Esophagus muscularis mucosa (tissue), 4 donors: ENCODE measurements around the gene DNAH9. TPM values are rescaled to one million over a fixed set of nuclear protein-coding genes. Genes with fewer than 3 reads are reported as not detected.

Experiments
- DNase-seq: peaks from one replicate; pipeline ENCODE4 v3.0.0-alpha.2; 2017; ENCODE audit errors: extremely low spot score
- H3K27ac ChIP-seq, 4 donors: fragments of 200-600 bp; sonication (generic); replicated peaks in 1 of 4; 1 replicate in 3 of 4; 2 replicates in 1 of 4; pipeline ENCODE4 v1.5.1; 2016 to 2019; ENCODE audit warnings: mild to moderate bottlenecking in 1 of 4
- H3K27me3 ChIP-seq, 4 donors: fragments of 200-600 bp; sonication (generic); one replicate each; pipeline versions ENCODE4 v1.5.1 to v1.6.0; 2016 to 2019
- H3K36me3 ChIP-seq, 4 donors: fragments of 200-600 bp; sonication (generic); one replicate each; pipeline ENCODE4 v1.5.1; 2016 to 2019
- H3K4me1 ChIP-seq, 4 donors: fragments of 200-600 bp; sonication (generic); one replicate each; pipeline ENCODE4 v1.5.1; 2016 to 2019
- H3K4me3 ChIP-seq, 4 donors: fragments of 200-600 bp; sonication (generic); 1 replicate in 2 of 4; 2 replicates in 2 of 4; pipeline ENCODE4 v1.5.1; 2016 to 2019; ENCODE audit warnings: mild to moderate bottlenecking in 4 of 4, moderate library complexity in 1 of 4
- H3K9me3 ChIP-seq, 4 donors: fragments of 200-600 bp; sonication (generic); 1 replicate in 3 of 4; 2 replicates in 1 of 4; pipeline ENCODE4 v1.5.1; 2016 to 2019
- EP300 ChIP-seq: sonication (generic); formaldehyde crosslinking; IDR thresholded peaks from one replicate; pipeline ENCODE4 v1.6.1; 2017; ENCODE audit warnings: antibody characterized with exemption
- POLR2A ChIP-seq: fragments of 450-650 bp; IDR thresholded peaks from one replicate; pipeline ENCODE4 v1.6.1; 2017; ENCODE audit warnings: antibody characterized with exemption, moderate library complexity, mild to moderate bottlenecking, low read depth
- POLR2AphosphoS5 ChIP-seq, 2 donors: sonication (generic); formaldehyde crosslinking; IDR thresholded peaks; one replicate each; pipeline ENCODE4 v1.6.1; 2017; ENCODE audit warnings: antibody characterized with exemption in 2 of 2
- WGBS: methylation state at CpG from one replicate; pipeline ENCODE4 v1.1.5; 2018; 5-methylcytosine and 5-hydroxymethylcytosine counted together
- intact Hi-C: fragments of 100-400 bp; cut with DNase I; formaldehyde crosslinking; loops from one replicate; pipeline ENCODE4 v1.15.1; 2023
- total RNA-seq, 4 donors: library from RNA; depleted of rRNA; stranded (reverse); fragments of >200 nt; gene quantifications; one replicate each; pipeline versions ENCODE4 v1.1.0 to v1.2.1, GENCODE V29; 2016
- TF ChIP-seq, protein P1 (sequence below), 3 experiments: fragments of 200-600 bp in 2 of 3; fragments of 450-650 bp in 1 of 3; sonication (generic) in 2 of 3; IDR thresholded peaks; one replicate each; pipeline ENCODE4 v1.5.1; 2017 to 2019; ENCODE audit warnings: antibody characterized with exemption in 3 of 3, mild to moderate bottlenecking in 2 of 3, moderate library complexity in 1 of 3

Gene DNAH9
- total RNA-seq, 4 donors from 2014 or later, result under 0.01 to 0.92 TPM; not detected in 2

DNA sequence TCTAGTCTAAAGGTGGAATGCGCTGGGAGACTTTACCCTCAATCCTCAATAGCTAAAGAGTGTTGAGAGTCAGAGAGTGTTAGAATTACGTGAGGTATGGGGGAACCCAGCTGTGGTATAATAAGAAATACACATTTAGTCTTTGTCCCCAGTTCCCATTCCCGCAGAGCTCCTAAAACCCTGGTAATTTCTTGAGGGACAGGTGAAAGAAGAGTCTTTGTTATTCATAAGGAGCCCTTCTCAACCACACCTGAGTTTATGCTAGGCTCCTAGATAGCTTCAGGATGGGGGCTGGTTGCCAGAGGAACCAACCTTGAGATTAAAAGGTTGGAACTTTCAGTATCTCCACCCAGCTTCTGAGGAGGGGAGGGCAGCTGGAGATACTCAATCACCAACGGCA, 393.2 kb downstream of the DNAH9 start:
- no peak overlapping the region for H3K27ac ChIP-seq
- no peaks in the 10 kb centered on the region for H3K27me3 ChIP-seq
- WGBS, result 67% methylated on average over 4 of the region's 4 CpGs
- intact Hi-C loops, result no loop called here
- no peak for DNase-seq
- no peak overlapping the region for H3K4me3 ChIP-seq
- no peaks in the 10 kb centered on the region for H3K9me3 ChIP-seq
- peaks cover 6 to 15% (median 11%) of the 10 kb centered on the region in 4 donors for H3K4me1 ChIP-seq
- peaks cover 15 to 44% (median 40%) of the 10 kb centered on the region in 4 donors for H3K36me3 ChIP-seq
- TF ChIP-seq, protein P1, sequence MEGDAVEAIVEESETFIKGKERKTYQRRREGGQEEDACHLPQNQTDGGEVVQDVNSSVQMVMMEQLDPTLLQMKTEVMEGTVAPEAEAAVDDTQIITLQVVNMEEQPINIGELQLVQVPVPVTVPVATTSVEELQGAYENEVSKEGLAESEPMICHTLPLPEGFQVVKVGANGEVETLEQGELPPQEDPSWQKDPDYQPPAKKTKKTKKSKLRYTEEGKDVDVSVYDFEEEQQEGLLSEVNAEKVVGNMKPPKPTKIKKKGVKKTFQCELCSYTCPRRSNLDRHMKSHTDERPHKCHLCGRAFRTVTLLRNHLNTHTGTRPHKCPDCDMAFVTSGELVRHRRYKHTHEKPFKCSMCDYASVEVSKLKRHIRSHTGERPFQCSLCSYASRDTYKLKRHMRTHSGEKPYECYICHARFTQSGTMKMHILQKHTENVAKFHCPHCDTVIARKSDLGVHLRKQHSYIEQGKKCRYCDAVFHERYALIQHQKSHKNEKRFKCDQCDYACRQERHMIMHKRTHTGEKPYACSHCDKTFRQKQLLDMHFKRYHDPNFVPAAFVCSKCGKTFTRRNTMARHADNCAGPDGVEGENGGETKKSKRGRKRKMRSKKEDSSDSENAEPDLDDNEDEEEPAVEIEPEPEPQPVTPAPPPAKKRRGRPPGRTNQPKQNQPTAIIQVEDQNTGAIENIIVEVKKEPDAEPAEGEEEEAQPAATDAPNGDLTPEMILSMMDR (IDR thresholded peaks at IDR 0.05), result no peak
- TF ChIP-seq POLR2A (no peak), EP300 (no peak), POLR2AphosphoS5 (IDR thresholded peaks at IDR 0.05) (no peak)

DNA sequence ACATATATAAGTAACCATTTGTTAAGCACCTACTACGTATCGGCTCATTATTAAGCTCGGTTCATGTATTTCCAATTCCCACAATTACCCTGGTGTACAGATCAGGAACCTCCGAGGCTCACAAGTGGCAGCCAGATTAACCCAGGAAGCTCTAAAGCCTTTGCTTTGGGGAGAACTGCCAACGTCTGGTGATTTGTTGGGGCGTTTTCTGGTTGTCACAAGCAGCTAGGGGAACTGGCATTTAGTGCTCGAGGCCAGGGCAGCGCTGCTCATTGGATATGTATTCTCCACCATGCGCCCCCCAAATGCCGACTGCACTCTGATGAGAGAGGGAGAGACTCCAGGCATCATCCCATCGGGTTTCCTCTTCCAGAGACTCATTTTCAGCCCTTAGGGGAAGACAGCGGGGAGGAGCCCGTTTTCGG, 398.5 kb downstream of the DNAH9 start:
- Histone ChIP-seq H3K9me3 (no peaks in the 10 kb centered on the region), H3K4me3 (peak overlapping the region; percentile 88 to 98 (median 94)), H3K27ac (peak overlapping the region; percentile 90 to 96 (median 94)), H3K27me3 (no peaks in the 10 kb centered on the region), H3K4me1 (peaks cover 5 to 15% (median 12%) of the 10 kb centered on the region in 4 donors), H3K36me3 (peaks cover 0 to 10% (median 9%) of the 10 kb centered on the region in 4 donors)
- DNase-seq, result peak; percentile 92
- TF ChIP-seq, protein P1 (IDR thresholded peaks at IDR 0.05), result peak in 1 of 3 experiments; percentile 40
- TF ChIP-seq POLR2AphosphoS5 (IDR thresholded peaks at IDR 0.05), result no peak
- intact Hi-C loops, result no loop called here
- WGBS, result under 1% methylated on average over 14 of the region's 14 CpGs

DNA sequence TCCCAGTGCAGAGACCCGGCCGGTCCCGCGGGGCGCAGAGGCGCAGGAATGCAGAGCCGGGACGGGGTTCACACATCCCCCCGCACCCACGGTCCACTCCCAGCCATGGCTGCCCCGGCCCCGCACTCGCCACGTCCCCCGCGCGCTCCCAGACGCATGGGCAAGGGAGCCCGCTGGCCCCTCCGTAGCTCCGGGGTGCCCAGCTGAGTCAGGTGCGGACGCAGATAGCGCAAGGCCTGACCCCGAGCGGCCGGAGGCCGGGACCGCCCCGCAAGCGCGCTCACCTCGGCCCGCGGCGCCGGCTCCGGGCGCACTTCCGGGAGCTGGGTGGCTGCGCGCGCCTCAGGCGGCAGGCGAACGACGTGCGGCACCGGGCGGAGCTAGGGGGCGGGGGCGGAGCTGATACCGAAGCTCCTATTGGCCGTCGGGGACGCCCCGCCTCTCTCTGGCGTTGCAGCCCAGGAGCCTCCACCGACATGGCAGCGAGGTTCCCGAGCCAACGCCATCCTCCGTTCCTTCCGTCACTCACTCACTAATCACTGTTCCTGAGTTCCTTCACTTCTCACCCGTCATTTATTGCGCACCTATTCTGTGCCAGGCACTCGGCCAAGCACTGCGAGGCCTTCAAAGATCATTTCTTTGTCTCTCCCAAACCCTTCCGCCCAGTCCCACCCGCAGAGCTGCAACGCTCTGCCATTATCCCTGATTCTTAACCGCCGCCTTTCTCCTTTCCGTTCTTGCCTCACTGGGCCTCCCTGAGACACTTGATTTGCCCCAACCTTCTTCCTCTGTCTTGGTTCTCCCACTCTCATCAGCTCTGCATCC, 399.1 kb downstream of the DNAH9 start, which contains the start of gene ZNF18:
TSS of gene ZNF18 (minus strand) at position 329 of the 825 bp plus-strand sequence. CDS start 4,646 bp downstream, outside the sequence.
- H3K27me3 ChIP-seq, result no peaks in the 10 kb centered on the region
- H3K4me3 ChIP-seq, result peak within 1 kb of the TSS; percentile 88 to 98 (median 94)
- H3K36me3 ChIP-seq, result peaks cover 0 to 4% (median 3%) of the 10 kb centered on the region in 4 donors
- peaks cover 5 to 15% (median 12%) of the 10 kb centered on the region in 4 donors for H3K4me1 ChIP-seq
- WGBS, result under 1% methylated on average over 50 of the region's 74 CpGs
- H3K27ac ChIP-seq, result peak within 1 kb of the TSS; percentile 90 to 96 (median 94)
- intact Hi-C loops, result no loop called here
- TF ChIP-seq POLR2A, result peak; percentile 93
- TF ChIP-seq EP300, result peak; percentile 26
- peak in 1 of 2 donors; percentile 98 for TF ChIP-seq POLR2AphosphoS5 (IDR thresholded peaks at IDR 0.05)
- TF ChIP-seq, protein P1 (IDR thresholded peaks at IDR 0.05), result peak in 1 of 3 experiments; percentile 8
- peak; percentile 99 for DNase-seq
- H3K9me3 ChIP-seq, result no peaks in the 10 kb centered on the region

DNA sequence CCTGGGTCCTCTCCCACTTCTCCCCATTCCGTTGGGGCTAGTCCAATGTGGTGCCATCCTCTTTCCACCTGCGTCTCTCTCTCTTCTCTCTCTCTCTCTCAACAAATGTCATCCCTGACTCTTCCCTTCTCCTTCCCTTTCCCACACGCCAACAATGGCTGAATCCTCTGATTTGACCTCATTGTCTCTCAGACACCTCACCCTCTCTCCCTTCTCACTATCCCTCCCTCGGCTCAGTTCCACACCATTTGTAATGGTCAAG, 399.6 kb downstream of the DNAH9 start:
- Histone ChIP-seq H3K9me3 (no peaks in the 10 kb centered on the region), H3K4me1 (peaks cover 5 to 15% (median 12%) of the 10 kb centered on the region in 4 donors), H3K36me3 (no peaks in the 10 kb centered on the region), H3K27ac (peak overlapping the region; percentile 90 to 96 (median 94)), H3K27me3 (no peaks in the 10 kb centered on the region), H3K4me3 (peak overlapping the region; percentile 88 to 98 (median 94))
- no peak for DNase-seq
- TF ChIP-seq, protein P1 (IDR thresholded peaks at IDR 0.05), result no peak
- TF ChIP-seq POLR2A (no peak), EP300 (no peak), POLR2AphosphoS5 (IDR thresholded peaks at IDR 0.05) (no peak)
- intact Hi-C loops, result no loop called here
- WGBS, result 59% methylated on average over 4 of the region's 4 CpGs
